ENCODE measurements around the gene IL16. TPM values are rescaled to one million over a fixed set of nuclear protein-coding genes. Genes with fewer than 3 reads are reported as not detected.
A peak's percentile ranks its signal among the peaks of the same experiment; 100 is the strongest.

The IL16 gene
- total RNA-seq, 4 donors from 2014 or later = 9.7 to 15.2 (median 10.9) TPM

- WGBS, 2 donors = 74 to 75% methylated on average over 5 of the region's 5 CpGs
- TF ChIP-seq POLR2A (IDR thresholded peaks at IDR 0.05) (no peak), CTCF (IDR thresholded peaks at IDR 0.05) (no peak)
- DNase-seq (ENCODE audit: low spot score in 2 of 2) = peak in 1 of 2 donors; percentile 57
- intact Hi-C loops (cut with DNase I; ENCODE audit: low total_unique reads) = no loop called here
- H3K4me3 ChIP-seq (ENCODE audit: low read depth, poor library complexity, severe bottlenecking) = no peak overlapping the region
These were observed 58.8 kb downstream of the IL16 start for GRCh38 chr15:81255315-81255957.

- no peak overlapping the region for H3K4me3 ChIP-seq (ENCODE audit: low read depth, poor library complexity, severe bottlenecking)
- no peak for DNase-seq (ENCODE audit: low spot score in 2 of 2)
- intact Hi-C loops (cut with DNase I; ENCODE audit: low total_unique reads) = no loop called here
- TF ChIP-seq CTCF (IDR thresholded peaks at IDR 0.05) = no peak
- TF ChIP-seq POLR2A (IDR thresholded peaks at IDR 0.05) = no peak
These were observed 59.3 kb downstream of the IL16 start for GRCh38 chr15:81255958-81256320.

GRCh38 chr15:81256916-81257315, 60.2 kb downstream of the IL16 start:
- H3K4me3 ChIP-seq (ENCODE audit: low read depth, poor library complexity, severe bottlenecking) = no peak overlapping the region
- intact Hi-C loops (cut with DNase I; ENCODE audit: low total_unique reads) = no loop called here
- no peak for DNase-seq (ENCODE audit: low spot score in 2 of 2)
- WGBS, 2 donors = 18 to 28% methylated on average over 1 of the region's 1 CpG
- no peak for TF ChIP-seq CTCF (IDR thresholded peaks at IDR 0.05)
- TF ChIP-seq POLR2A (IDR thresholded peaks at IDR 0.05) = no peak

- no peak for TF ChIP-seq CTCF (IDR thresholded peaks at IDR 0.05)
- TF ChIP-seq POLR2A (IDR thresholded peaks at IDR 0.05) = no peak
- WGBS, 2 donors = 46 to 49% methylated on average over 2 of the region's 2 CpGs
- intact Hi-C loops (cut with DNase I; ENCODE audit: low total_unique reads) = no loop called here
- H3K4me3 ChIP-seq (ENCODE audit: low read depth, poor library complexity, severe bottlenecking) = no peak overlapping the region
- DNase-seq (ENCODE audit: low spot score in 2 of 2) = peak in 1 of 2 donors; percentile 57
These were observed 60.8 kb downstream of the IL16 start for GRCh38 chr15:81257435-81257834.

GRCh38 chr15:81258455-81258854, 61.8 kb downstream of the IL16 start:
- peak in 1 of 2 donors; percentile 37 for DNase-seq (ENCODE audit: low spot score in 2 of 2)
- no peak for TF ChIP-seq POLR2A (IDR thresholded peaks at IDR 0.05)
- no peak for TF ChIP-seq CTCF (IDR thresholded peaks at IDR 0.05)
- intact Hi-C loops (cut with DNase I; ENCODE audit: low total_unique reads) = no loop called here
- WGBS, 2 donors = 81 to 84% methylated on average over 8 of the region's 8 CpGs
- no peak overlapping the region for H3K4me3 ChIP-seq (ENCODE audit: low read depth, poor library complexity, severe bottlenecking)

- peak in 1 of 2 donors; percentile 54 for DNase-seq (ENCODE audit: low spot score in 2 of 2)
- WGBS, 2 donors = 62 to 64% methylated on average over 4 of the region's 4 CpGs
- H3K4me3 ChIP-seq (ENCODE audit: low read depth, poor library complexity, severe bottlenecking) = no peak overlapping the region
- TF ChIP-seq POLR2A (IDR thresholded peaks at IDR 0.05) (no peak), CTCF (IDR thresholded peaks at IDR 0.05) (no peak)
- intact Hi-C loops (cut with DNase I; ENCODE audit: low total_unique reads) = no loop called here
These were observed 63.1 kb downstream of the IL16 start for GRCh38 chr15:81259760-81260298.
